Sigmoid colon (tissue), 4 donors: ENCODE data around the gene EPB41L4B.

ENCODE experiments used
- EP300 ChIP-seq, 4 donors: sonication (generic); formaldehyde crosslinking; IDR thresholded peaks; one replicate each; pipeline ENCODE4 v1.6.1; 2017; ENCODE audit warnings: antibody characterized with exemption in 4 of 4
- POLR2A ChIP-seq, 2 donors: fragments of 450-650 bp; IDR thresholded peaks; one replicate each; pipeline ENCODE4 v1.6.1; 2016; ENCODE audit warnings: antibody characterized with exemption in 2 of 2, mild to moderate bottlenecking in 2 of 2, moderate library complexity in 2 of 2
- POLR2AphosphoS5 ChIP-seq, 4 donors: sonication (generic); formaldehyde crosslinking; IDR thresholded peaks; one replicate each; pipeline ENCODE4 v1.6.1; 2017; ENCODE audit warnings: antibody characterized with exemption in 4 of 4
- TF ChIP-seq, protein P1 (sequence below), 4 experiments: fragments of 450-650 bp in 3 of 4; fragments of 200-600 bp in 1 of 4; IDR thresholded peaks; one replicate each; pipeline ENCODE4 v1.5.1; 2016 to 2019; ENCODE audit warnings: antibody characterized with exemption in 4 of 4, mild to moderate bottlenecking in 3 of 4, moderate library complexity in 2 of 4

DNA sequence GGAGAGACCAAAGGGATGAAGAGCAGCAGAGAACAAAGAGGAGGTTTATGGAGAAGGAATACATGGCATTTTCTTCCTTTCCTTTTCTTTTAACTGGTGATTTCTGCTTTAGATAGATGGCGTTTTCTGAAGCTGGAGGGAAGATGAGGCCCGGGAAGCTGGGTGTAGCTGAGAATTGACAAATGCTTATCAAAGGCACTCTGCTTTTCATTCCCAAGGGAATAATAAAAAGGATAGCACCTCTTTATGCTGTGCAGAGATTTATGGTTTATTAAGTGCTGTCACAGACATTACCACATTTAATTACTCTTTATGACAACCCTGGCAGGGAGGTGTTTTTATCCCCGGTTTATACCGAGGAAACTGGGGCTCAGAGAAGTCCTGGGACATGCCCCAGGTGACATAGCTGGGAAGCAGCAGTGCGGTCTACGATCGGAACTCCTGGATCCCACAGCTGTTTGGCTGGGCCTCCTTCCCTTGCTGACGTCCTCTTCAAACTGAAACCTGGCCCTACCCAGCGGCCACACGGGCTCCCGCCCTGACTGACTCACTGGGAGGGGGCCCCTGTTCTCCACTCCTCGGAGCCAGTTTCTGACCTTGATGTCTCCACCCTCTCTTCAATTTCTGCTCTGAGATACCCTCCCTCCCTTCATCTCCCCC is 8.2 kb upstream of the EPB41L4B start:
- TF ChIP-seq, protein P1, sequence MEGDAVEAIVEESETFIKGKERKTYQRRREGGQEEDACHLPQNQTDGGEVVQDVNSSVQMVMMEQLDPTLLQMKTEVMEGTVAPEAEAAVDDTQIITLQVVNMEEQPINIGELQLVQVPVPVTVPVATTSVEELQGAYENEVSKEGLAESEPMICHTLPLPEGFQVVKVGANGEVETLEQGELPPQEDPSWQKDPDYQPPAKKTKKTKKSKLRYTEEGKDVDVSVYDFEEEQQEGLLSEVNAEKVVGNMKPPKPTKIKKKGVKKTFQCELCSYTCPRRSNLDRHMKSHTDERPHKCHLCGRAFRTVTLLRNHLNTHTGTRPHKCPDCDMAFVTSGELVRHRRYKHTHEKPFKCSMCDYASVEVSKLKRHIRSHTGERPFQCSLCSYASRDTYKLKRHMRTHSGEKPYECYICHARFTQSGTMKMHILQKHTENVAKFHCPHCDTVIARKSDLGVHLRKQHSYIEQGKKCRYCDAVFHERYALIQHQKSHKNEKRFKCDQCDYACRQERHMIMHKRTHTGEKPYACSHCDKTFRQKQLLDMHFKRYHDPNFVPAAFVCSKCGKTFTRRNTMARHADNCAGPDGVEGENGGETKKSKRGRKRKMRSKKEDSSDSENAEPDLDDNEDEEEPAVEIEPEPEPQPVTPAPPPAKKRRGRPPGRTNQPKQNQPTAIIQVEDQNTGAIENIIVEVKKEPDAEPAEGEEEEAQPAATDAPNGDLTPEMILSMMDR (IDR thresholded peaks at IDR 0.05): no peak
- no peak for TF ChIP-seq EP300 (IDR thresholded peaks at IDR 0.05)
- no peak for TF ChIP-seq POLR2AphosphoS5 (IDR thresholded peaks at IDR 0.05)
- TF ChIP-seq POLR2A (IDR thresholded peaks at IDR 0.05): peak in 1 of 2 donors; percentile 36
